Adrenal gland (tissue), 5 donors: ENCODE data around the gene RNF128.
A peak's percentile ranks its signal among the peaks of the same experiment; 100 is the strongest.

Experiments used
- CTCF ChIP-seq, 6 experiments: fragments of 450-650 bp in 4 of 6; fragments of 200-600 bp in 2 of 6; sonication (generic) in 1 of 6; IDR thresholded peaks; 1 replicate in 5 of 6; 2 replicates in 1 of 6; pipeline versions ENCODE4 v1.5.1 to v1.8.0; 2016 to 2021; ENCODE audit warnings: antibody characterized with exemption in 6 of 6, mild to moderate bottlenecking in 2 of 6, moderate library complexity in 1 of 6
- POLR2A ChIP-seq, 2 donors: fragments of 450-650 bp; IDR thresholded peaks; one replicate each; pipeline ENCODE4 v1.6.1; 2017; ENCODE audit warnings: antibody characterized with exemption in 2 of 2, mild to moderate bottlenecking in 2 of 2, moderate library complexity in 1 of 2
- donor health status: DM: no; HTN: no; CAD: no.

GRCh38 chrX:106791495-106791894 is 65.0 kb downstream of the RNF128 start:
- peak; percentile 8 to 48 (median 24) for TF ChIP-seq CTCF (IDR thresholded peaks at IDR 0.05)
- no peak for TF ChIP-seq POLR2A (IDR thresholded peaks at IDR 0.05)
